ENCODE measurements around the gene BTAF1.

The BTAF1 gene

DNA sequence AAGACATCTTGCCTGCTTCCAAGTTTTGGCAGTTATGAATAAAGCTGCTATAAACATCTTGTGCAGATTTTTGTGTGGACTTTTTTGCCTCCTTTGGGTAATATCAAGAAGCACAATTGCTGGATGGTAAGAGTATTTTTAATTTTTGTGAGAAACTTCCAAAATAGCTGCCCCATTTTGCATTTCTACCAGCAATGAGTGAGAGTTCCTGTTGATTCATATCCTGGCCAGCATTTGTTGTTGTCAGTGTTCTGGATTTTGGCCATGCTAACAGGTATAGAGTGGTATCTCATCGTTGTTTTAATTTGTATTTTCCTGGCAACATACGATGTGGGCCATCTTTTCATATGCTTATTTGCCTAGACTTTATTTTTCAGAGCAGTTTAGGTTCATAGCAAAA, 53.9 kb downstream of the BTAF1 start:
- no peak overlapping the region for H3K4me3 ChIP-seq (ENCODE audit: low read length)
- H3K4me2 ChIP-seq (ENCODE audit: low read length), result no peak overlapping the region
- no peaks in the 10 kb centered on the region for H3K27me3 ChIP-seq (ENCODE audit: control insufficient read depth, low read length)
- H3K79me2 ChIP-seq (ENCODE audit: control insufficient read depth, low read length), result no peaks in the 10 kb centered on the region
- peaks cover 53% of the 10 kb centered on the region for H3K36me3 ChIP-seq (ENCODE audit: control insufficient read depth, low read length)
- H3K27ac ChIP-seq (ENCODE audit: low read depth, low read length), result no peak overlapping the region
- no peaks in the 10 kb centered on the region for H3K9me2 ChIP-seq (replicated peaks; ENCODE audit: control insufficient read depth, low read length)
- TF ChIP-seq, protein P1, sequence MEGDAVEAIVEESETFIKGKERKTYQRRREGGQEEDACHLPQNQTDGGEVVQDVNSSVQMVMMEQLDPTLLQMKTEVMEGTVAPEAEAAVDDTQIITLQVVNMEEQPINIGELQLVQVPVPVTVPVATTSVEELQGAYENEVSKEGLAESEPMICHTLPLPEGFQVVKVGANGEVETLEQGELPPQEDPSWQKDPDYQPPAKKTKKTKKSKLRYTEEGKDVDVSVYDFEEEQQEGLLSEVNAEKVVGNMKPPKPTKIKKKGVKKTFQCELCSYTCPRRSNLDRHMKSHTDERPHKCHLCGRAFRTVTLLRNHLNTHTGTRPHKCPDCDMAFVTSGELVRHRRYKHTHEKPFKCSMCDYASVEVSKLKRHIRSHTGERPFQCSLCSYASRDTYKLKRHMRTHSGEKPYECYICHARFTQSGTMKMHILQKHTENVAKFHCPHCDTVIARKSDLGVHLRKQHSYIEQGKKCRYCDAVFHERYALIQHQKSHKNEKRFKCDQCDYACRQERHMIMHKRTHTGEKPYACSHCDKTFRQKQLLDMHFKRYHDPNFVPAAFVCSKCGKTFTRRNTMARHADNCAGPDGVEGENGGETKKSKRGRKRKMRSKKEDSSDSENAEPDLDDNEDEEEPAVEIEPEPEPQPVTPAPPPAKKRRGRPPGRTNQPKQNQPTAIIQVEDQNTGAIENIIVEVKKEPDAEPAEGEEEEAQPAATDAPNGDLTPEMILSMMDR (IDR thresholded peaks at IDR 0.05; ENCODE audit: low read depth, low read length, poor library complexity, severe bottlenecking), result no peak
- TF ChIP-seq EZH2phosphoT487 (IDR thresholded peaks at IDR 0.05; ENCODE audit: borderline replicate concordance, low read length), result no peak
- H4K20me1 ChIP-seq (ENCODE audit: control insufficient read depth, insufficient read depth, low read depth, low read length), result no peaks in the 10 kb centered on the region
- no peaks in the 10 kb centered on the region for H3F3A ChIP-seq (ENCODE audit: control insufficient read depth, insufficient read depth)
- H3K9me3 ChIP-seq (ENCODE audit: control insufficient read depth, insufficient read depth, low read length), result no peaks in the 10 kb centered on the region
- H3K4me1 ChIP-seq (ENCODE audit: control insufficient read depth, low read length), result no peaks in the 10 kb centered on the region

DNA sequence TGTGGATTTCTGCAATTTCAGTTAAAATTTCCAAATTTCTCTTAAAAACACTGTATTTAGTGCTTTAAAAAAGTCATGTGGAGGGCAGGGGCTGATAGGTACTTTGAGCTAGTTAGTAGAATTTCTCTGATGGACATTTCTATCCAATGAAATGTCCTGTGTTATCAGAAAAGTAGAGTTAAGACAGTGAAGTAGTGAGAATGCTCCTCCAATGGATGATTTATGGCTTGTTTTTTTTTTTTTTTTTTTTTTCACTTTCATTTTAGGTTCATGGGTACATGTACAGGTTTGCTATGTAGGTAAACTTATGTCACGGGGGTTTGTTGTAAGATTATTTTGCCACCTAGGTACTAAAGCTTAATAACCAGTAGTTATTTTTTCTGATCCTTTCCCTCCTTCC, 55.0 kb downstream of the BTAF1 start:
- peaks cover 62% of the 10 kb centered on the region for H3K36me3 ChIP-seq (ENCODE audit: control insufficient read depth, low read length)
- H3K27ac ChIP-seq (ENCODE audit: low read depth, low read length), result no peak overlapping the region
- H3K4me3 ChIP-seq (ENCODE audit: low read length), result no peak overlapping the region
- H3K9me2 ChIP-seq (replicated peaks; ENCODE audit: control insufficient read depth, low read length), result no peaks in the 10 kb centered on the region
- no peak for TF ChIP-seq EZH2phosphoT487 (IDR thresholded peaks at IDR 0.05; ENCODE audit: borderline replicate concordance, low read length)
- TF ChIP-seq, protein P1 (IDR thresholded peaks at IDR 0.05; ENCODE audit: low read depth, low read length, poor library complexity, severe bottlenecking), result no peak
- no peaks in the 10 kb centered on the region for H3K79me2 ChIP-seq (ENCODE audit: control insufficient read depth, low read length)
- no peaks in the 10 kb centered on the region for H3F3A ChIP-seq (ENCODE audit: control insufficient read depth, insufficient read depth)
- no peaks in the 10 kb centered on the region for H3K27me3 ChIP-seq (ENCODE audit: control insufficient read depth, low read length)
- no peaks in the 10 kb centered on the region for H3K9me3 ChIP-seq (ENCODE audit: control insufficient read depth, insufficient read depth, low read length)
- no peak overlapping the region for H3K4me2 ChIP-seq (ENCODE audit: low read length)
- no peaks in the 10 kb centered on the region for H4K20me1 ChIP-seq (ENCODE audit: control insufficient read depth, insufficient read depth, low read depth, low read length)
- no peaks in the 10 kb centered on the region for H3K4me1 ChIP-seq (ENCODE audit: control insufficient read depth, low read length)

DNA sequence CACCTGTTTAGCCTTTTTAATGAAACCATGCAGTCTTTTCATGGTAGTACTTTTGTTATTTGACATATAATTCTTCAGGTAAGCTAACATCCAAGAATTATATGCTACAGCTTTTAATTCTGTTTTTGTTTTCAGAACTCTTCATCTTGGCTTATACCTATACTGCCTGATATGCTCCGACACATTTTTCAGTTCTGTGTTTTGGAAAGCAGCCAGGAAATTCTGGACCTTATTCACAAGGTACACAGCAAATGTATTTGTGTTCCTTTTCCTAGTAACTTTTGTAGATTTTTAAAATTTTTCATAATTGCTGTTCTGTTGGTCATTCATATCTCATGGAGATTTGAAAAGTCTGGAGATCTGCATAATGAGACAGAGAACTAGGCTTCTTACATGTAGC, 56.7 kb downstream of the BTAF1 start:
- H3K27ac ChIP-seq (ENCODE audit: low read depth, low read length), result no peak overlapping the region
- H3F3A ChIP-seq (ENCODE audit: control insufficient read depth, insufficient read depth), result no peaks in the 10 kb centered on the region
- no peaks in the 10 kb centered on the region for H3K9me2 ChIP-seq (replicated peaks; ENCODE audit: control insufficient read depth, low read length)
- TF ChIP-seq, protein P1 (IDR thresholded peaks at IDR 0.05; ENCODE audit: low read depth, low read length, poor library complexity, severe bottlenecking), result no peak
- TF ChIP-seq EZH2phosphoT487 (IDR thresholded peaks at IDR 0.05; ENCODE audit: borderline replicate concordance, low read length), result no peak
- no peaks in the 10 kb centered on the region; the same call in 1 of the 2 replicates for H4K20me1 ChIP-seq (ENCODE audit: control insufficient read depth, insufficient read depth, low read depth, low read length)
- no peaks in the 10 kb centered on the region for H3K9me3 ChIP-seq (ENCODE audit: control insufficient read depth, insufficient read depth, low read length)
- no peak overlapping the region for H3K4me3 ChIP-seq (ENCODE audit: low read length)
- H3K36me3 ChIP-seq (ENCODE audit: control insufficient read depth, low read length), result peaks cover 73% of the 10 kb centered on the region
- no peak overlapping the region for H3K4me2 ChIP-seq (ENCODE audit: low read length)
- no peaks in the 10 kb centered on the region for H3K27me3 ChIP-seq (ENCODE audit: control insufficient read depth, low read length)
- H3K4me1 ChIP-seq (ENCODE audit: control insufficient read depth, low read length), result no peaks in the 10 kb centered on the region
- H3K79me2 ChIP-seq (ENCODE audit: control insufficient read depth, low read length), result no peaks in the 10 kb centered on the region

DNA sequence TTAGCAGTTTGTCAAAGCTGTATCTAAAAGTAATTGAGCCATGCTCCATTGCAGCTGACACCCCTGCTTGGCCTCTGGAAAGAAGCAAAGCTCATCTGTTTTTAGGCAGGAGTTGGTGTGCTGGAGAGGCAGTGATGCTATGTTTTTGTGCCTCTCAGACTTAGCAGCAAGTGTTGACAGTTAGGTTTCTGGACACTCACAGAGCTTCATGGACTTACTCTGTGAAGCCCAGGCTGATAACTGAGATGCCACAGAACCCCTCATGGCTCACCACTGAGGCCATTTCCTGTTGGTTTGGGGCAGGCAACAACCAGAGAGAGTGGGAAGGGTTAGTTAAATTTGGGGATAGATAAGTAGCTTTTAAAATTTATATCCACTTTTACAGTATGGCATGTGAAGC, 59.8 kb downstream of the BTAF1 start:
- peaks cover 79% of the 10 kb centered on the region for H3K36me3 ChIP-seq (ENCODE audit: control insufficient read depth, low read length)
- no peak overlapping the region for H3K4me3 ChIP-seq (ENCODE audit: low read length)
- no peaks in the 10 kb centered on the region; the same call in 1 of the 2 replicates for H4K20me1 ChIP-seq (ENCODE audit: control insufficient read depth, insufficient read depth, low read depth, low read length)
- no peaks in the 10 kb centered on the region for H3K9me3 ChIP-seq (ENCODE audit: control insufficient read depth, insufficient read depth, low read length)
- no peak for TF ChIP-seq EZH2phosphoT487 (IDR thresholded peaks at IDR 0.05; ENCODE audit: borderline replicate concordance, low read length)
- TF ChIP-seq, protein P1 (IDR thresholded peaks at IDR 0.05; ENCODE audit: low read depth, low read length, poor library complexity, severe bottlenecking), result no peak
- H3K27me3 ChIP-seq (ENCODE audit: control insufficient read depth, low read length), result no peaks in the 10 kb centered on the region
- no peak overlapping the region for H3K4me2 ChIP-seq (ENCODE audit: low read length)
- no peaks in the 10 kb centered on the region for H3F3A ChIP-seq (ENCODE audit: control insufficient read depth, insufficient read depth)
- H3K27ac ChIP-seq (ENCODE audit: low read depth, low read length), result no peak overlapping the region
- no peaks in the 10 kb centered on the region for H3K9me2 ChIP-seq (replicated peaks; ENCODE audit: control insufficient read depth, low read length)
- H3K79me2 ChIP-seq (ENCODE audit: control insufficient read depth, low read length), result no peaks in the 10 kb centered on the region
- H3K4me1 ChIP-seq (ENCODE audit: control insufficient read depth, low read length), result no peaks in the 10 kb centered on the region

Data from DOHH2 (cell line).